ENCODE data around the gene COL25A1.

Gene COL25A1

GRCh38 chr4:108763986-108764385 is 538.5 kb downstream of the COL25A1 start:
- ChIA-PET CTCF (no interaction called here), POLR2A (no interaction called here)
- no peak for DNase-seq (ENCODE audit: extremely low spot score)
- TF ChIP-seq ARNT (IDR thresholded peaks at IDR 0.05) (no peak), LEF1 (IDR thresholded peaks at IDR 0.05; ENCODE audit: borderline replicate concordance) (no peak), SUZ12 (IDR thresholded peaks at IDR 0.05) (no peak), FOXK2 (IDR thresholded peaks at IDR 0.05) (no peak), FOXM1 (IDR thresholded peaks at IDR 0.05; ENCODE audit: borderline replicate concordance) (no peak), BHLHE40 (IDR thresholded peaks at IDR 0.05; ENCODE audit: borderline replicate concordance) (no peak), CTBP1 (IDR thresholded peaks at IDR 0.05; ENCODE audit: borderline replicate concordance) (no peak), L3MBTL2 (conservative IDR thresholded peaks at IDR 0.05) (no peak), HDGF (IDR thresholded peaks at IDR 0.05; ENCODE audit: borderline replicate concordance) (no peak), SP1 (IDR thresholded peaks at IDR 0.05) (no peak), PKNOX1 (IDR thresholded peaks at IDR 0.05) (no peak)

DNA sequence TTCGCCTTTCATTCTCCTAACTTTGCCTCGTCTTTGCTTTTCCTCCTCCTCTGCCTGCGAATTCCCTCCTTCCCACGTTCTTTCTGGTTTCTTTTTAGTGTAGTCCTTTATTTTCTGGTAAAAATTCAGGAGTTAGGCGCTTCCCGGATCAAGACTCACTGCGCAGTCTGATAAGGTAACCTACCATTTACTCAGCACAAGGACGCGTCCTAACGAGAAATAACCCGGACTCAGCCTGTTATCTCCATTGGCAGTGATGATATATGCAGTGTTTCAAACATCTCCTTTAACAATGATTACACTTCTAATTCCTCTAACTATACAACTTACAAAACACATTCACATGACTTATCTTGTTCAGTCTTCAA is 539.2 kb downstream of the COL25A1 start:
- CTCF ChIA-PET, result no interaction called here
- no peak for DNase-seq (ENCODE audit: extremely low spot score)
- TF ChIP-seq FOXA1 (IDR thresholded peaks at IDR 0.05) (no peak), ELF4 (IDR thresholded peaks at IDR 0.05) (no peak), TARDBP (IDR thresholded peaks at IDR 0.05) (no peak), ZNF384 (IDR thresholded peaks at IDR 0.05) (no peak), L3MBTL2 (conservative IDR thresholded peaks at IDR 0.05) (no peak), SP1 (IDR thresholded peaks at IDR 0.05) (no peak), CTBP1 (IDR thresholded peaks at IDR 0.05; ENCODE audit: borderline replicate concordance) (no peak), HDGF (IDR thresholded peaks at IDR 0.05; ENCODE audit: borderline replicate concordance) (no peak), SUZ12 (IDR thresholded peaks at IDR 0.05) (no peak), NFRKB (IDR thresholded peaks at IDR 0.05) (no peak), LEF1 (IDR thresholded peaks at IDR 0.05; ENCODE audit: borderline replicate concordance) (no peak), FOXK2 (IDR thresholded peaks at IDR 0.05) (no peak), BHLHE40 (IDR thresholded peaks at IDR 0.05; ENCODE audit: borderline replicate concordance) (no peak)
- POLR2A ChIA-PET, result no interaction called here

DNA sequence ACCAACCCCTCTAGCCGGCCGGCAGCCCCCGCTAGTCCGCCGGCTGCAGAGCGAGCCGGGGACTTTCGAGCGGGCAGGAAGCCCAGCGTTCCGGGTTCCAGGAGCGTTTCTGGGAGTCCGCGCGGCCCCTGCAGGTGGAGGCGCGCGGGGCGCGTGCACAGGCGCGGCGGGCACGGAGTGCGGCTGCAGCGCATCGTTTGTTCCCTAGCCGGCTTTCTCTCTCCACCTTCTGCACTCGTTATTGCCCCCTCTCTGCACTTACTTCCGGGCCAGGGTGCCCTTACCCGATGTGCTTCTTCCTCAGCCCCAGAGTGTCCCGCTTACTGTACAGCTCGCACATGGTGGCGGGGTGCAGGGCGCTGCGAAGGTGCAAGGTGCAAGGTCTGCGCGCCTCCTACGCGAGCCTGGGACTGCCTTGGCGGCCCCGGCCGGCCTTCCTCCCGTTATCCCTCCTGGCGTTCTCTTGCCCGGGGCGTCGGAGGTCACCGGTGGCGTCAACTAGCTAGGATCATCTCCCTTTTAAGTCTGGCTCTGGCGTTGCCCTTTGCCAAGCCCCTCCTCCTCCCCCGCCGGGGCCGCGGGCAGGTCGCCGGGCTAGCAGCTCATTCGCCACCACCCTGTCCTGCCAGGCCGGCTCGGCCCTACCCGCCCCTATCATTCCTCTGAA is 539.8 kb downstream of the COL25A1 start, which contains the start of gene ETNPPL:
TSS of gene ETNPPL (minus strand) at position 495 of the 667 bp plus-strand sequence. CDS start at position 340, 155 bp downstream.
- CTCF ChIA-PET, result no interaction called here
- TF ChIP-seq TARDBP (IDR thresholded peaks at IDR 0.05), result no peak
- peak; percentile 84 for TF ChIP-seq L3MBTL2 (conservative IDR thresholded peaks at IDR 0.05)

More for the DNA sequence above, 539.8 kb downstream of the COL25A1 start, which contains the start of gene ETNPPL:
- DNase-seq (ENCODE audit: extremely low spot score), result peak; percentile 66
- POLR2A ChIA-PET, result no interaction called here
